Myometrial cell (primary cell): ENCODE results near the gene ACTN4. TPM values are rescaled to one million over a fixed set of nuclear protein-coding genes. Genes with fewer than 3 reads are reported as not detected.

Experiments
- total RNA-seq: library from RNA; depleted of rRNA; stranded (reverse); fragments of >200 nt; gene quantifications from 2 replicates; pipeline ENCODE4 v1.2.3, GENCODE V29; 2015

The ACTN4 gene
- total RNA-seq: 411 and 523 TPM in 2 replicates

GRCh38 chr19:38647368-38647965 lies at the start of gene ACTN4:
ACTN4 (plus strand) TSS chr19:38647649; CDS start chr19:38647746, 97 bp downstream.

GRCh38 chr19:38617764-38618589 lies 29.5 kb upstream of the ACTN4 start, which contains the start of gene MAP4K1:
MAP4K1 (minus strand) TSS chr19:38617953; CDS start chr19:38617895, 58 bp downstream.

GRCh38 chr19:38618590-38619360 lies 28.7 kb upstream of the ACTN4 start, which contains the start of gene EIF3K:
EIF3K (plus strand) TSS chr19:38619188; CDS start chr19:38619269, 81 bp downstream.

GRCh38 chr19:38744298-38744681 lies 96.8 kb downstream of the ACTN4 start, which contains the start of gene CAPN12:
CAPN12 (minus strand) TSS chr19:38744474; CDS start chr19:38744165, 309 bp downstream.

DNA sequence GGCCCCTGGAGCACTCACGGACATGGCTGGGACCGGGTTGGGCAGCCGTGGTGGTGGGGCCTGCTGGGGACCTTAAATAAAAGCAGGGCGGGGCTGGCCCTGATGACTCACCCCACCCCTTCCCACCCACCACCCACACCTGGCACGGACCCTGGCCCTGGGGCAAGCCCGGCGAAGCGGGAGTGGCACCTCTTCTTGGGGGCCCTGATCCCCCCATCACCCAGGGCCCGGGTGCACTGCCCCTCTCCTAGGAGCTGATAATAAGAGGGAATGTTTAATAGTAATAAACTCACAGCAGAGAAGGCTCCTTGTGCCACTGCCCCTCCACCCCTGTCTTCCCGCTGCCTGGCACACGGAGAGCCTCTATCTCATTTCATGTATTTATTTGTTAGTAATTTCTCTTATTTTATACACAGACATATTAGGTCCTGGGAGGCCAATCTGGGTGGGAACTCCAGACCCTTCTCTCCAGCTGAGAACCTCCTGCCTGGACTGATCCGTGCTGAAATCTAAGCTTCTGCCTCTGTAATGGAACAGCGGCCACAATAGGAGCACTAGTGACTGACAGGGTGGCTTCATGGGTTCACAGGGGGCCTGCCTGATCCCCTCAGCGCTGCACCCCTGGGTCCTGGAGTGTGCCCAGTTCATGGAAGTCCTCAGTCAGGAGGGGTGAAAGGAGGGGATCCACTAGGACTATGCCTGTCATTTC lies 126.2 kb downstream of the ACTN4 start, which contains the start of gene LGALS7:
Gene LGALS7 (minus strand): TSS at position 49 of the 709 bp plus-strand sequence. CDS start 25 bp downstream, at position 24.

Other genes starting within 250 kb of the ACTN4 start
- 14.9 and 17.3 TPM in 2 replicates for gene FAM98C, start 244.6 kb upstream of the ACTN4 start, total RNA-seq
- gene RASGRP4, start 221.4 kb upstream of the ACTN4 start, total RNA-seq: not detected in 2 replicates
- under 0.01 TPM in 1 of 2 replicates, not detected in the other for gene RYR1, start 214.0 kb upstream of the ACTN4 start, total RNA-seq
- gene MAP4K1, start 29.7 kb upstream of the ACTN4 start, total RNA-seq: 1.2 TPM in 1 of 2 replicates, not detected in the other
- gene EIF3K, start 28.5 kb upstream of the ACTN4 start, total RNA-seq: 515 and 517 TPM in 2 replicates
- gene CAPN12, start 96.8 kb downstream of the ACTN4 start, total RNA-seq: 0.29 and 0.35 TPM in 2 replicates
- gene LGALS7, start 125.9 kb downstream of the ACTN4 start, total RNA-seq: not detected in 2 replicates
- not detected in 2 replicates for gene LGALS7B, start 141.6 kb downstream of the ACTN4 start, total RNA-seq
- gene LGALS4, start 165.3 kb downstream of the ACTN4 start, total RNA-seq: not detected in 2 replicates
- 25.3 and 49.9 TPM in 2 replicates for gene ECH1, start 184.1 kb downstream of the ACTN4 start, total RNA-seq
- 314 and 362 TPM in 2 replicates for gene HNRNPL, start 202.3 kb downstream of the ACTN4 start, total RNA-seq
- gene RINL, start 230.6 kb downstream of the ACTN4 start, total RNA-seq: 1.7 and 3.5 TPM in 2 replicates